GM18517 (cell line): Measurements from ENCODE around the gene ANO2.
"Not testable (repeated sequence)": the region's sequence is repeated elsewhere in the genome, so short reads cannot be mapped to it uniquely, and the experiment has no call there.

Experiments used
- ATAC-seq: cut with Tn5 transposase; IDR thresholded peaks from one replicate; pipeline ENCODE4 v1.9.1; 2021; ENCODE audit warnings: mild to moderate bottlenecking, moderate library complexity; ENCODE audit not compliant: unreplicated experiment

ANO2 gene

DNA sequence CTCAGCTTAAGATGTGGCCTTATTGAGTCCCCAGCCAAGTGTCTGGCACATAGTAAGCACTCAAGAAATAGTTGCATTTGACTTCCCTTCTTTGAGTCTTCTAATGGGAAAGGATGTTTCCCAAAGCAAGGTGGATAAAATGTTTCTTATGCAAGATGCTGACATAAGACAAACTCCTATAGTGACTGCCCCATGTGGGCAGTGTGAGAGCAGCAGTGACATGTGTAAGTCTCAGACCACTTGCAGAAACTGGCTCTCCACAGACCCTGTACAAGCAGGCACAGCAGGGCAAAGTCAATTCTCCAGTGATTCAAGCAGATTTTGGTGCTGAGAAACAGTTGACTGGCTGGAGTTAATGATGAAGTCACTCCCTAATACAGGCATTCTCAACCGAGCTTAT is 255.3 kb downstream of the ANO2 start:
- ATAC-seq, result no peak

DNA sequence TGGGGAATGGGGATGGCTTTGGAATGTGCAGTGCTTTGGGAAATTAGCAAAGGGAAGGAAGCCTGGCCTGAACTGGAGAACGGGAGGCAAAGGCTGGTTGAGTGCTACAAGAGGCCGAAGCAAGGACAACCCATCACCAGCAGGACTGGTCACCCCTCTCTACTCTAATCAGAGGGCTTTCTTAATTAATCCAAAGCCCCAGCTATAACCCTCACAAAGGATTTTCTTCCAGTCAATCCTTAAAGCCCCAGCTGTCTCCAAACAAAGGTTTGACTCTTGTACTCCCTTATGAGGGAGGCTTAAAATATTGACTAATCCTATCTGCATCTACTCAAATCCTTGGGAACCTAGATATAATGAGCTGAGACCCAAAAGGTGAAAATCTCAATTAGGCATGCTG is 256.8 kb downstream of the ANO2 start:
- ATAC-seq, result no peak

DNA sequence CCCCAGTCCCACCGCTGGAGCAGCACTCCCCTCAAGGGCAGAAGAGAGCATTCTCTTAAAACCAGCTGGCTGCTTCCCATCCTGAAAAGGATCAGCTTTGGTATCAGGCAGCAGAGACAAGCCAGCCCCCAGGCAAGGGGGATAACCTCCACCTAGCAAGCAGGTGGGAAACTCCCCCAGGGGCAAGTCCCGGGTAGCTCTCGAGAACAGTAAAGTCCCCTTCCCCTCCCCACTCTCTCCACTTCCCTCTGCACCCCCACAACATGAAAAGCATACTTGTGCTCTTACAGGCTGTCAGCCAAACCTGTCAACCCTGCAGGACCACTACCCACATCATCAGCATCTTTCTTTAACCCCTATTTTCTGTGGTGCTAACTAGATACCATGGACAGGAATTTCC is 259.1 kb downstream of the ANO2 start:
- ATAC-seq, result no peak

DNA sequence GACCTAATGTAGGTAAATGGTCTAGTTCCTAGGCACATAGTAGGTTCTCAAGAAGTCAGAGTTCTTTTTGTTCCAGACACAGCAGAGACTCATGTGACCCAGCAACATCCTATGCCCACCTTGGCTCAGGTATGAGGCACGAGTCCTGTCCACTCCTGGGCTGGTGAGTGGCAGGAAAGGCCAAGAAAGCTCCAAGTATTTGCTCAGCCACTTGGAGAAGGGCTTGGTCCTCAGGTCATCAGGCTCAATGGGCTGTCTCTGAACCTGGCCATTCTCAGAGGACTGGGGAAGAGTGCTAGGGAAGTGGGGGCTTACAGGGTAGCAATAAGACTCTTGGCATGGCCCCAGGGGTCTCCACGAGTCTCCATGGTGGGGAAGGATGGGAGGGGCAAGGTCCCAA is 260.1 kb downstream of the ANO2 start:
- ATAC-seq, result no peak

DNA sequence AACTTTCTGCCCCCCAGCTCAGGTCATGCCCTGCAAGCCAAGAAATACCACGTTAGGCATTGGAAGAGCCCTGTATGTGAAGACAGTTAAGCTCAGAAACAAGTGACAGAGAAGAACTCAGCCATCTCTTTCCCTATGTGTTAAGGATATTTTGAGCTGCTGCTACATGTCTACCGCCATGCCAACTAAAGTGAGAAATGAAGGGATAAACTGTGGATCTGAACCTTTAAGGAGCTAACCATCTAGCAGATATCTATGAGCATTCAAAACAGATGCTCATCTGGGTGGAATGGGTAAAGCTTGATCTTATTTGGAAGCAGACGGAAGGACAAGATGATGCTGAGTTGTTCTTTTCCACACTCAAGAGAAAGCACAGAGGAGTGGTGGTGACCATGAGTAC is 262.5 kb downstream of the ANO2 start:
- no peak for ATAC-seq

DNA sequence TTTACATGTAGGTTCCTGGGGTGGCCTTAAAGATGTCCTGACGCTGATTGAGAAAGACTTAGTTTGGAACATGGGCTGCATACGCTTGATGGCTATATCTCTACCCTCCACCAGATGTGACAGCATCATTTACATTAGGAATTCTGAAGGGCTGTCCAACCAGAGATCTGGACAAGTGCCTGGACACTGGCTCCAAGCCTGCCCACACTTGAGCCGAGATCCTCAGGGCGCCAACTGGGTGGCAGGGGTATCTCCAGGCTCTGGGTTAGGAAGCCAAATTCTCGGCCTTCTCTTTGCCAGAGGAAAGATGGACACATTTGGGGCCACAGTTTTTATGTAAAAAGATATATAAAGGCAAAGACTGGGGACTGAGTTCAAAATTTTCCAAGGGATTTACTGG is 266.9 kb downstream of the ANO2 start:
- ATAC-seq, result no peak

DNA sequence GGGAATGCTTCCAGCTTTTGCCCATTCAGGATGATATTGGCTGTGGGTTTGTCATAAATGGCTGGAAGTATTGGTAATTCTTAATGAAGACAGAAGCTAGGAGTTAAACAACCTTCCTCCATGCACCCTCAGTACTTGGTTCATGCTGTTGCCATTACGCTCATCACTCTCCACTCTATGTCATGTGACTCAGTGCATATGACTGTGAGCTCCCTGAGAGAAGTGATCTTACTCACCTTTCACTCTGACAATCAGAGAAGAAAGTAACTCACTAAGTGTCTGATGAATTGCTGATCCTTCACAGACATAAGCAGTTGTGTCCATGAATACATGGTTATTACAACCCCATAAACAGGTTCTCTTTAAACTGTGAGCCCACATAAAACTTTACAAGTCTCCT is 275.4 kb downstream of the ANO2 start:
- ATAC-seq, result not testable (repeated sequence)

DNA sequence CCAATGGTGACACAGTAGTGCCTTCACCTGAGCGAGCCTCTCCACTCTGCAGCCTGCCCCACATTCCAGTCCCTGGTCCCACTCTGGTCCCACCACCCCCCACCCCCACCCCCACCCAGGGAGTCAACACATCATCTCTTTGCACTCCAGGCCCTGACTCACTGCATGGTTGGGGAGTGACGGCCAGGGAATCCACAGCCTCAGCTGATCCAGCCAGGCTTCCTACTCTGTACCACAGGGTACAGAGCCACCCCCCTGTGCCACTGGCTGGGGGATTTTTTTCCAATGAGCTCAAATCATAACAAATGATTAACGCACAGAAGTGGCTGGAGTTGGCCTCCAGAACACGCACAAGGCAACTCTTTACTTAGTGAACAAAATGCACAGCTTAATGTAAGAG is 279.4 kb downstream of the ANO2 start:
- ATAC-seq, result no peak

DNA sequence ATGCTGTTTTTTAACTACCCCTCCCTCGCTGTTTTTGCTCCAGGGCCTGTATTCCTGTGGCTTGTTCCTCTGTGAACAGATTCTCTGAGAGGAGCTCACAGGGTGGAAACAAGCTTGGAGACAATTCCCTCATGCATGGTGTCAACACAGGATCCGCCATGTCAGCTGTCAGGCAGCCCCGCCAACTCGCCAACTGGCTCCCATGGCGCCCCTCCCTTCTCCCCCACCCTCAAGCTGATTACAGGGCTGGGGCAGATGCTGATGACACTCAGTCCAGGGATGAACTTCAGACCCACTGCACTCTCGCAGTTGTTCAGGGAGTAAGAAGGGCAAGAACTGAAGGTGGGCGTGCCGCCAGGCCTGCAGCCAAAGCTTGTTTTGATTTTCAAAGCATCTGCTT is 283.2 kb downstream of the ANO2 start:
- no peak for ATAC-seq

DNA sequence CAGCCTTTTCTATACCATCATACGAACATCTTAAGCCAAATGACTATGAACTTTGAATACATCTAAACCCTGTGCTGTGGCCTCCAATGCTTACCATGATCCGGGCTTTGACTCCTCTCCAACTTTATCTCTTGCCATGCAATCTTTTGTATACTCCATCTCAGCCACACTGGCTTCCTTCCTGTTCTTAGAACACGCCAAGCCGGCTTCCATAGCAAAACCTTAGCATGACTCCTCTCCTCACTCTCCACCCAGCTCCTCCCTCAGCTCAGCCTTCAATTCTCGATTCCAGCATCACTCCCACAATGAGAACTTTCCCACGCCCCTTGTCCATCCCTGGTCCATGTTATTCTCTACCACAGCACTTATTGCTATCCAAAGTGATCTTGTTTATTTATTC is 284.8 kb downstream of the ANO2 start:
- no peak for ATAC-seq

DNA sequence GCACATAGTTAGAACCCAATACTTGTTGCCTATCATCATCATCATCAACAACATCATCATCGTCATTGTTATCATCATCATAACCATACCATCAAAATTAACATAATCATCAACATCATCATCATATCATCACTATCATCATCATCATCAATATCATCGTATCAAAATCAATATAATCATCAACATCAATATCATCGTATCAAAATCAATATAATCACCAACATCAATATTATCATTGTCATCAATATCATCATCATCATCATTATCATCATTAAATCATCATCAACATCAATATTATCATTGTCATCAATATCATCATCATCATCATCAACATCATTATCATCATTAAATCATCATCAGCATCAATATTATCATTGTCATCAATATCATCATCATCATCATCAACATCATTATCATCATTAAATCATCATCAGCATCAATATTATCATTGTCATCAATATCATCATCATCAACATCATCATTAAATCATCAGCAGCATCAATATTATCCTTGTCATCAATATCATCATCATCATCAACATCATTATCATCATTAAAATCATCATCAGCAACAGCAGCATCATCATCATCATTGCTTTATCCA is 286.6 kb downstream of the ANO2 start:
- ATAC-seq, result not testable (repeated sequence)

DNA sequence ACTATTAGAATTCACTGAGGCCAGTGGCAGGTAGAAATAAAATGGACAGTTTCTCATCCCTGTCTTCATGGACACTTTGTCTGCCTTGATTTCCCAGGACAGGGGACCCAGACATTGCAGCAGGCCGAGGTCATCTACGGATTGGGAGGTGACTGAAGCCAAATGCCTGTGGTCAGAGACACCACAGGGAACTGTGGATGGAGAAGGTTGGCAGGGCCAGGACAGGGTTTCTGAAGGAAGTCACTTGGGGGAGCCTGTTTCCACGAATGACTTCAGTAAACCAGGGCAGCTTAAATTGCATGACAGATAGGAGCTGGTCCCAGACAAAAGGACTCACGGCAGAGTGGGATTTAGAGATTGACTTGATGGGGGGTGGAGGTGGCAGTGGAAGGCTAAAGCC is 288.2 kb downstream of the ANO2 start:
- no peak for ATAC-seq

DNA sequence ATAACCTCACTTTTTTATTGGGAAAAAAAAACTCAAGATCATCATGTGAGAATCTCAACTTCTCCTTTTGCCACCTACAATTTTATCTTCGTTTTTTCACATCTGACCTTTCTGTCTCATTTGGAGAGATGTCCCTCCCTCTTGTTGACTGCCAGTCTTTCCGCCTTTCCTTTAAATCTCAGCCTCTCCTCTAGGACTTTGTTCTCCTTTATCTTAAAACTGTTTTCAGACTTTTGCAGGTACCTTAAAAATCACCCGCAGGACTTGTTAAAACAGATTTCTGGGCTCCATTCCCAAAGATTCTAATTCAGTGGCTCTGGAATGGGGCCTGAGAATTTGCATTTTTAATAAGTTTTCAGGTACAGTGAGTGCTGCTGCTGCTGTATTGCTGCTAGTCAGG is 289.9 kb downstream of the ANO2 start:
- no peak for ATAC-seq

DNA sequence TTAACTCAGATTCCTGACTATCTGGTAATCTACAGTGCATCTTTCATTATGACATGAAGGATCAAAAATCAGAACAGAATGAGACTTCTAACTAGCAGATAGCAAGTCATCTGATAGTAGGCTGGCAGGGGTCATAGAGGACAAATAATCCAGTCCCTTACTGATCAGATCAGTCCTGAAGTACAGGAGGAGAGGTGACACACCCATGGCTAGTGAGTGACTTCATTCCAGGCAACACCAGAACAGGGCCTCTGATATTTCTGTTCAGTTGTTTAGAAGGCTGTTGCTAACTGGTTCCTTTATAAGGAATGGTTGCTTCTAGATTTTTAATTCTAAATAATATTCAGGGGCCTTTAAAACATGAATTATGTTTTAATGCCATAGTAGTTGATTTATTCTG is 291.0 kb downstream of the ANO2 start:
- no peak for ATAC-seq

DNA sequence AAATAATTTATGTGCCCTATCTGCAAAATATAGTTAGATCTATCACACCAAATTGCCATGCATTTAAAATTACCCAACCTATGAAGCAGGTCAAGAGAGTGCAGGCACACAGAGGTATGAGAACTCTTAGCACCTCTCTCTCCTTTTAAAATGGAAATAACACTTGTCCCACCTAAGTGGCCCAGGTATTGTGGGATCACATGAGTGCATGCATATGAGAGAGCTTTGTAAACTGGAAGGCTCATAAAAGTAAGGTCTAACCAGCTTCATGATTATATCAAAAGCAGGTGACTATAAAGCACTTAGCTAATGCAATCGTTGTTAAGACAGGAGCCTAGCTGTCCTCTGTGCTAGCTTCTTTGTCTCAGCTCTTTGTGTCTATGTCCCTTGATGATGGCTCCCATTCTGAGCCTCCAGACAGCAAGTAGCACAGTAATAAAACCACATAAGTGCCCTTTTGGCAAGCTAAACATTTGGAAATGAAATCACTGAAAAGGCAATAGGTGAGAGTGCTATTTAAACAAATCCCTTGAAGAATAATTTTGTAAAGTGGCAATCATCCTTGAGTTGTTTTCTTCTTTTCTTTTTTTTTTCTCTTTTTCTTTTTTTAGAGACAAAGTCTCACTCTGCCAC is 294.1 kb downstream of the ANO2 start:
- no peak for ATAC-seq

DNA sequence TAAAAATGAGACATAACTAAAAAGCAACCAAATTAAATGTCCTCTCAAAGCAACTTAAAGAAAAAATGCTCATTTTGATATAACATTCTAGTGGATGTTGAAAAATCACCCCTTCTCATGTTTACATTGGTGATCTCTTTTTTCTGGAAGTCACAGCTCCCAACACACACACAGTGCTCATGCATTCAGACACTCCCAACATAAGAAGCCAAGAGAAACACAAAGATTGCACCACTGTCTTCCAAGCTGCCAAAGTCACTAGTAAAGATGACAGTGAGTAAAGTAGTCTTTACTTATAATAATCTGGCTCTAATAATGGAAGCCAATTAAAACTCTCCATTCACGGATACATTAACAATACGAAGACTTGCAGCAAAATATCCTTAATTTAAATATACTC is 294.8 kb downstream of the ANO2 start:
- no peak for ATAC-seq

DNA sequence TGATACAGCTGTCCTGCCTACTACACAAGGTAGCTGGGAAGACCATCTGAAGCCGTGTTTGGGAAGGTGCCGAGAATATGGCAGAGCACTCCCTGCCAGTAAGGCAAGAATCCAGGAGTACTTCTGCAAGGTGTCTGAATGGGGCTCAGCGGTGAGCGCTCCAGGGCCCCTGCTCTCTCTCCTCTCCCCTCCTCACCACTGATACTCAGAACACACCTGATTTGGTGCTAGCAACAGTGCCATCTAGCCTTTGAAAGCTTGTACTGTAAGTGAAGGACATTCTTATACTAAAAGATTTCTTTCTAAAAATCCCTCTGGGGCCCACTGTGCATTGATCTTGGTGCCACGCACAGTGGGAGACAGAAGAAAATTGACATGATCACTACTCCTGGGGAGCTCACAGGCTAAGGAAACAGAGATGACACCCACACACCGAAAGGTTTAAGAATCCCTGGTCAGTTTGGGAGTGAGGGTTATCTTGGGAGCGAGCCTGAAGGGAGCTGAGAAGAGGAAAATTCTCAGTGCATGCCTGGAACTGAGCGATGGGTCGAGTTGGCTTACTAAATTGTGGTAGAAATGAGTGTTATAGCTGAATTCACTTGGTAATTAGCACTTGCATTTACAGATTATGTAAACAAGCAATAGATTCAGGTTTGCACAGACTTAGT is 296.2 kb downstream of the ANO2 start:
- no peak for ATAC-seq

DNA sequence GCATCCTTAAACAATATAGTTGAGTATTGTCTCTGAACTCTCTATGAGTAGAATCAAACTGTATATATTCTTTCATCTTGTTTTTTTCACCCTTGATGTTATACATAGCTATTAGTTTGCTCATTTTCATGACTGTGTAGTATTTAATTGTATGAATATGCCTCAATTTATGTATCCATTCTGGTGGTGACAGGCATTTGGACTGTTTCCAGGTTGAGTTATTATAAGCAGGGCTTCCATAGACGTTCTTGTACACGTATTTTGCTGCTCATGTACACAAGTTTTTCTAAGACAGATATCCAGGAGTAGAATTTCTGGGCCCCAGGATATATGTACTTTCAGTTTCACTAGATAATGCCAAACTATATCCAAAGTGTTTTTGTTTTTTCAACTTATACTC is 301.8 kb downstream of the ANO2 start:
- ATAC-seq, result no peak

DNA sequence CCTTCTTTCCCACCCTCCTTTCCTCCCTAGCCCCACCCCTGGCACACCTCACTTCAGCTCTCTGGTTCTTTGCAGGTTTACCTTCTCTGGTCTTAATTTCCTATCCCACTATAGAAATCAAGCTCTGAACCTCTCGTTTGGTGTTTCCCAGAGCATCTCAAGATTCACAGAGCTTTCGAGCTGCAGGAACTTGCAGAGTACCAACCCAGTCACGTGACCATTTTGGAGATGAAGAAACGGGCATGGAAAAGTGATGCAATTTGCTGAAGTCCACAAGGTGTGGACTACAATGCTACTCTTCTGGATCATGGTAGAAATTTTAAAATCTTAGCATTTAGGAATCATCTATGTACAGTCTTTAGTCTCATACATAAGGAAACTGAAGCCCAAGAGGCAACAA is 307.4 kb downstream of the ANO2 start:
- no peak for ATAC-seq

DNA sequence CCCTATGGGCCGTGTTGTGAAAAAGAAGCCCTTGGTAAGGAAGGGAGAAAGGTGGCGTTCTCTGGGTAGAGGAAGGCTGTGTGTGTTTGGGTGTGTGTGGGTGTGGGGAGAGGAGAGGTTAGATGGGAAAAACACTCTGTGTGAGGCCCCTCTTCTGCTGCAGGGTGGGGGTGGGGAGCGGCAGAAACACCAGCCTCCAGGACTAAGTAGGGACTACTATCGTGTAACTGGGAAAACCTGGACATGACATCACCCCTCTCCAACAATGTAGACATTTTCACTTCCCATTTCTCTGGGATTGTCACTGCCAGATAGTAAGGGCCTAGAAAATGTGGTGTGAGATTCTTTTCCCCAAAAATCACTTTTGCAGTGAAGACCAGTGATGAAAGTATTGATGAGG is 308.2 kb downstream of the ANO2 start:
- no peak for ATAC-seq

DNA sequence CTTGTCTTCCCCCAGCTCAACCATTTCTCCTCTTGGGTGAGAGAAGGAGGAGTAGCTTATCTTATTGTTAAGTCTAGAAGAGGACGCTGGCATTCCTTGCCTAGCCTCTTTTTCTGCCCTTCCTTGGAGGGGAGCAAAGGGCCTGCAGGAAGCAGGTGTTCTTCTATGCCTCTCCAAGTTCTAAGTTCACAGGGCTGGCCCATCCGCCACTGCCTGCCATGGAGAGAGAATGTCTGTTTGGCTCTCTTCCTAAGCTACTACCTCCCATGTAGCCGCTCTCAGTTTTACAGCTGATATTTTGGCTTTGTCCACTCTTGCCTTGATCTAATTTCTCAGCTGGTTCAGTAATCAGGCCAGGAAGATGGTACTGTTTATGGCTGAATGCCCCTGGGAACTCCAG is 312.0 kb downstream of the ANO2 start:
- no peak for ATAC-seq

DNA sequence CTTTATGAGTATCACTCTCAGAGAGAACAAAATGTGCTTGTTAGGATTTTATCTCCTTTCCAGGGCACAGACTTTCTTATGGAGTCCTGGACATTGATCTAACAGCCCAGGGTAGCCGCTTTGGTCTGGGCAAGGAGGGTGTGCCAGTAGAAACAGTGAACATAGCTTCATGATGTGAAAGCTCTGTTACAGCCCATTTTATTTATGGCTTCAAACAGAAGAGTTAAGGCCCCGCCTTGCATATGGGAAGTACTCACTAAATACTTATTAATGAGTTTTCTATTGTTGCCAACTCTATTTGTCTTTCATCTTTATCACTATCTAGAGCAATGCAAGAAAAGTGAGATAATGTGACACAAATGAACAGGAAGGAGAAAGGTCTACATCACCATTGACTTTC is 312.6 kb downstream of the ANO2 start:
- no peak for ATAC-seq

DNA sequence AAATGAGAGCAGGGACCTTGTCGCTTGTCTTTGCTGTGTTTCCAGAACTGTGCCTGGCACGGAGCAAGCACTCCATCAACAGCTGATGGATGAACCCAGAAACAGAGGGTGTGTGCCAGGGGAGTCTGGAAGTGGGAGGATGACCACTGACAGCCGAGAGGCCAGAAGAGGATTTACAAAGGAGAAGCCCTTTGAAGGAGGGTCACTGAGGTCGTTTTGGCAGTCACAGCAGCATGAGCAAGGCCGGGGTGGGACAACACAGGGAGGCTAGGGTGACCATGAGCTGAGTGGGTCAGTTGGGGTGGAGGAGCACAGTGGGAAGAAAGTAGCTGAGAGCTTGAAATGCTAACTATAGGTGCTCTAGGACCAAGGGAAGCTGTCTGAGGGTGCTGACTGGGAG is 313.6 kb downstream of the ANO2 start:
- ATAC-seq, result no peak
